ENCODE measurements around the gene GAST. TPM values are rescaled to one million over a fixed set of nuclear protein-coding genes. Genes with fewer than 3 reads are reported as not detected.

GAST gene
- total and polyA plus RNA-seq, 2 of the 13 experiments (the other 11 are each of a cell fraction or from before 2014, with no cell fraction given): 0.32 to 0.42 TPM

- TF ChIP-seq TFE3 (CRISPR knock-in tag; IDR thresholded peaks at IDR 0.05): no peak
- no peak; the same call in none of the 2 replicates for TF ChIP-seq ZNF691 (CRISPR knock-in tag; IDR thresholded peaks at IDR 0.05; ENCODE audit: borderline replicate concordance, low read depth)
- TF ChIP-seq BRD4 (CRISPR knock-in tag; IDR thresholded peaks at IDR 0.05): no peak
- 0 out of 2 replicates have a peak, but pooled peaks have one; percentile 55 for TF ChIP-seq ZFP90 (CRISPR knock-in tag; IDR thresholded peaks at IDR 0.05; ENCODE audit: borderline replicate concordance)
- TF ChIP-seq PAXIP1 (CRISPR knock-in tag; conservative IDR thresholded peaks at IDR 0.05): no peak; the same call in none of the 2 replicates
- TF ChIP-seq ZNF615 (CRISPR knock-in tag; IDR thresholded peaks at IDR 0.05; ENCODE audit: borderline replicate concordance): no peak
- 0 out of 2 replicates have a peak, but pooled peaks have one; percentile 40 for TF ChIP-seq ZBTB20 (CRISPR knock-in tag; IDR thresholded peaks at IDR 0.05; ENCODE audit: borderline replicate concordance, low read depth)
- no peak for TF ChIP-seq ZSCAN21 (CRISPR knock-in tag; IDR thresholded peaks at IDR 0.05; ENCODE audit: borderline replicate concordance)
- TF ChIP-seq ZMYM4 (CRISPR knock-in tag; IDR thresholded peaks at IDR 0.05): peak; percentile 63; the same call in 1 of the 2 replicates
- TF ChIP-seq ZFX (CRISPR knock-in tag; IDR thresholded peaks at IDR 0.05; ENCODE audit: low read depth): peak; percentile 68; the same call in 1 of the 2 replicates
- TF ChIP-seq SIN3B (IDR thresholded peaks at IDR 0.05; ENCODE audit: low read length): no peak
- no peak for TF ChIP-seq NKX3-1 (CRISPR knock-in tag; IDR thresholded peaks at IDR 0.05)
- peak; percentile 89; the same call in 1 of the 2 replicates for TF ChIP-seq ZNF331 (CRISPR knock-in tag; IDR thresholded peaks at IDR 0.05)
- TF ChIP-seq TSC22D2 (CRISPR knock-in tag; IDR thresholded peaks at IDR 0.05; ENCODE audit: borderline replicate concordance): no peak
- TF ChIP-seq POLR2AphosphoS5 (IDR thresholded peaks at IDR 0.05; ENCODE audit: low read depth, low read length): peak; percentile 53
- no peak; the same call in 1 of the 2 replicates for TF ChIP-seq ZNF547 (CRISPR knock-in tag; IDR thresholded peaks at IDR 0.05)
- TF ChIP-seq MTF1 (CRISPR knock-in tag; IDR thresholded peaks at IDR 0.05): no peak
- no peak for TF ChIP-seq CEBPZ (IDR thresholded peaks at IDR 0.05; ENCODE audit: low read length)
- TF ChIP-seq ZNF296 (CRISPR knock-in tag; conservative IDR thresholded peaks at IDR 0.05): no peak
- no peak for TF ChIP-seq PRPF4 (IDR thresholded peaks at IDR 0.05; ENCODE audit: low read depth, low read length, poor library complexity, severe bottlenecking)
- no peak for TF ChIP-seq FOXC1 (CRISPR knock-in tag; IDR thresholded peaks at IDR 0.05; ENCODE audit: borderline replicate concordance)
These were observed 46.4 kb upstream of the GAST start (continued) for GRCh38 chr17:41665566-41666236.

All from HepG2 (cell line).